ENCODE data around the gene CALR3.

The CALR3 gene

GRCh38 chr19:16456652-16457194 lies 39.2 kb downstream of the CALR3 start:
- TF ChIP-seq POLR2AphosphoS5 (IDR thresholded peaks at IDR 0.05; ENCODE audit: low read depth, low read length) (no peak), SIN3A (IDR thresholded peaks at IDR 0.05; ENCODE audit: borderline replicate concordance, insufficient read depth, low read length) (no peak), TAF1 (IDR thresholded peaks at IDR 0.05; ENCODE audit: borderline replicate concordance, insufficient read depth, low read length) (no peak), FOXP2 (optimal IDR thresholded peaks at IDR 0.05; ENCODE audit: borderline replicate concordance, extremely low read depth, extremely low read length, insufficient read depth) (no peak)
- TF ChIP-seq, protein P1, sequence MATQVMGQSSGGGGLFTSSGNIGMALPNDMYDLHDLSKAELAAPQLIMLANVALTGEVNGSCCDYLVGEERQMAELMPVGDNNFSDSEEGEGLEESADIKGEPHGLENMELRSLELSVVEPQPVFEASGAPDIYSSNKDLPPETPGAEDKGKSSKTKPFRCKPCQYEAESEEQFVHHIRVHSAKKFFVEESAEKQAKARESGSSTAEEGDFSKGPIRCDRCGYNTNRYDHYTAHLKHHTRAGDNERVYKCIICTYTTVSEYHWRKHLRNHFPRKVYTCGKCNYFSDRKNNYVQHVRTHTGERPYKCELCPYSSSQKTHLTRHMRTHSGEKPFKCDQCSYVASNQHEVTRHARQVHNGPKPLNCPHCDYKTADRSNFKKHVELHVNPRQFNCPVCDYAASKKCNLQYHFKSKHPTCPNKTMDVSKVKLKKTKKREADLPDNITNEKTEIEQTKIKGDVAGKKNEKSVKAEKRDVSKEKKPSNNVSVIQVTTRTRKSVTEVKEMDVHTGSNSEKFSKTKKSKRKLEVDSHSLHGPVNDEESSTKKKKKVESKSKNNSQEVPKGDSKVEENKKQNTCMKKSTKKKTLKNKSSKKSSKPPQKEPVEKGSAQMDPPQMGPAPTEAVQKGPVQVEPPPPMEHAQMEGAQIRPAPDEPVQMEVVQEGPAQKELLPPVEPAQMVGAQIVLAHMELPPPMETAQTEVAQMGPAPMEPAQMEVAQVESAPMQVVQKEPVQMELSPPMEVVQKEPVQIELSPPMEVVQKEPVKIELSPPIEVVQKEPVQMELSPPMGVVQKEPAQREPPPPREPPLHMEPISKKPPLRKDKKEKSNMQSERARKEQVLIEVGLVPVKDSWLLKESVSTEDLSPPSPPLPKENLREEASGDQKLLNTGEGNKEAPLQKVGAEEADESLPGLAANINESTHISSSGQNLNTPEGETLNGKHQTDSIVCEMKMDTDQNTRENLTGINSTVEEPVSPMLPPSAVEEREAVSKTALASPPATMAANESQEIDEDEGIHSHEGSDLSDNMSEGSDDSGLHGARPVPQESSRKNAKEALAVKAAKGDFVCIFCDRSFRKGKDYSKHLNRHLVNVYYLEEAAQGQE (IDR thresholded peaks at IDR 0.05; ENCODE audit: insufficient read depth in 1 of 2, low read depth in 2 of 2, low read length in 2 of 2) = no peak

DNA sequence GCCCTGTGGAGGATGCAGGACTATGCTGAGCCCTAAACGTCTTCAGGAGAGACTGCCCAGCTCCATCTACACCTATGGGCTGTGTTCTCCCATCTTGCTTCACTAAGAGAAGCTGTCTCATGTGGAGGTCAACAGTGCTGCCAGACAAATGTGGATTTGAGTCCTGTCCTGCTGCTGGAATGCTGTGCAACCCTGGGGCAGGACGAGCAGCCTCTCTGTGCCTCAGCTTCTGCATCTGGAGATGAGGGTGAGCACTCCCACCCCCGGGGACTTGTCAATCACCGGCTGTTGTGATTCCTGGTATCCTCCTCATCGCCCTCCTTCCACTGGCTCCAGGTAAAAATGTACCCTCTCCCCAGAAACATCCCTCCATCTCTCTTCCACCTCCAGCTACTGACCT lies 40.5 kb downstream of the CALR3 start:
- TF ChIP-seq TAF1 (IDR thresholded peaks at IDR 0.05; ENCODE audit: borderline replicate concordance, insufficient read depth, low read length) = no peak
- no peak for TF ChIP-seq FOXP2 (optimal IDR thresholded peaks at IDR 0.05; ENCODE audit: borderline replicate concordance, extremely low read depth, extremely low read length, insufficient read depth)
- TF ChIP-seq SIN3A (IDR thresholded peaks at IDR 0.05; ENCODE audit: borderline replicate concordance, insufficient read depth, low read length) = no peak
- TF ChIP-seq, protein P1 (IDR thresholded peaks at IDR 0.05; ENCODE audit: insufficient read depth in 1 of 2, low read depth in 2 of 2, low read length in 2 of 2) = no peak
- no peak for TF ChIP-seq POLR2AphosphoS5 (IDR thresholded peaks at IDR 0.05; ENCODE audit: low read depth, low read length)

DNA sequence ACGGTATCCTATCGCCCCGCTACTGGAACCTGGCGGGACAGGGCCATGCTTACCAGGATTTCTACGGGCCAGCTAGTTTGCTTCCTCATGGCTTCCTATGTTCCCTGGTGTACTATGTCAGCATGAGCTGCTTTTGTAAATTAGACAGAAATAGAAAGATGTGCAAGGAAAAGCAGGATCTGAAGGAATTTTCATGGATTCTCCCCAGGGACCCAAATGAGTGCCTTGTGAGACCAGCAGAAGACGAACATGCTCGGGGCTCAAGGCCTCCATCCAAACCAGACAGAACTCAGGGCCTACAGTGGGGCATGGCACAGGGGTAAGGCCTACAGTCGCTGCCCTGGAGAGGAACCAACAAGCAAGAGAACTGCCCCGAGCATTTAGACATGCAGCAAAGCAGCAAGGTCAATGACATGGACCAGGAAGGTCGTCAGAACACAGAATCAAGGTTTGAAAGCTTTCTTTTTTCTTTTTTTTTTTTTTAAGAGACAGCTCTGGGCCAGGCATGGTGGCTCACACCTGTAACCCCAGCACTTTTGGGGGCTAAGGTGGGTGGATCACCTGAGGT lies 41.5 kb downstream of the CALR3 start:
- TF ChIP-seq TAF1 (IDR thresholded peaks at IDR 0.05; ENCODE audit: borderline replicate concordance, insufficient read depth, low read length) = no peak
- TF ChIP-seq FOXP2 (optimal IDR thresholded peaks at IDR 0.05; ENCODE audit: borderline replicate concordance, extremely low read depth, extremely low read length, insufficient read depth) = no peak
- TF ChIP-seq SIN3A (IDR thresholded peaks at IDR 0.05; ENCODE audit: borderline replicate concordance, insufficient read depth, low read length) = no peak
- TF ChIP-seq, protein P1 (IDR thresholded peaks at IDR 0.05; ENCODE audit: insufficient read depth in 1 of 2, low read depth in 2 of 2, low read length in 2 of 2) = no peak
- no peak for TF ChIP-seq POLR2AphosphoS5 (IDR thresholded peaks at IDR 0.05; ENCODE audit: low read depth, low read length)

GRCh38 chr19:16452325-16452724 lies 43.6 kb downstream of the CALR3 start:
- TF ChIP-seq TAF1 (IDR thresholded peaks at IDR 0.05; ENCODE audit: borderline replicate concordance, insufficient read depth, low read length) (no peak), SIN3A (IDR thresholded peaks at IDR 0.05; ENCODE audit: borderline replicate concordance, insufficient read depth, low read length) (no peak), FOXP2 (optimal IDR thresholded peaks at IDR 0.05; ENCODE audit: borderline replicate concordance, extremely low read depth, extremely low read length, insufficient read depth) (no peak)
- TF ChIP-seq, protein P1 (IDR thresholded peaks at IDR 0.05; ENCODE audit: insufficient read depth in 1 of 2, low read depth in 2 of 2, low read length in 2 of 2) = no peak
